Psoas muscle (tissue), 8 donors: ENCODE data around the gene NFKBIE. TPM values are rescaled to one million over a fixed set of nuclear protein-coding genes. Genes with fewer than 3 reads are reported as not detected.

ENCODE experiments used
- ATAC-seq, 4 donors: fragments of 200-7000 bp; cut with Tn5 transposase; one replicate each; pipeline ENCODE4 v1.9.1; 2020; ENCODE audit warnings: moderate library complexity in 3 of 4, mild to moderate bottlenecking in 2 of 4
- DNase-seq, 2 donors: peaks; one replicate each; pipeline ENCODE4 v3.0.0-alpha.2; 2020
- H3K27ac ChIP-seq: fragments of 200-600 bp; one replicate; pipeline ENCODE4 v1.8.0; 2022
- H3K27me3 ChIP-seq, 3 donors: fragments of 200-600 bp in 1 of 3; one replicate each; pipeline versions ENCODE4 v1.6.1 to v1.8.0; 2013 to 2022; ENCODE audit warnings: low read length in 2 of 3, mild to moderate bottlenecking in 2 of 3, moderate library complexity in 1 of 3; ENCODE audit not compliant: insufficient read depth in 3 of 3
- H3K36me3 ChIP-seq, 2 donors: fragments of 200-600 bp in 1 of 2; one replicate each; pipeline versions ENCODE4 v1.6.1 to v1.8.0; 2013 to 2022; ENCODE audit warnings: low read depth in 1 of 2, mild to moderate bottlenecking in 1 of 2, moderate library complexity in 1 of 2; ENCODE audit not compliant: insufficient read depth in 1 of 2
- H3K4me1 ChIP-seq: fragments of 200-600 bp; one replicate; pipeline ENCODE4 v1.8.0; 2022
- H3K4me3 ChIP-seq: fragments of 200-600 bp; one replicate; pipeline ENCODE4 v1.8.0; 2022; ENCODE audit warnings: mild to moderate bottlenecking
- H3K9me3 ChIP-seq: fragments of 200-600 bp; one replicate; pipeline ENCODE4 v1.8.0; 2022
- WGBS, 3 donors: extraction: QIAGEN DNeasy Blood & Tissue Kit; methylation state at CpG; one replicate each; pipeline versions ENCODE4 v1.1.6 to v1.1.7; 2013; 5-methylcytosine and 5-hydroxymethylcytosine counted together
- intact Hi-C, 2 donors: fragments of 100-400 bp; cut with DNase I; formaldehyde crosslinking; loops; one replicate each; pipeline versions ENCODE4 v1.11.0 to v1.14.2; 2022
- polyA plus RNA-seq, 3 donors: library from polyadenylated mRNA; stranded (reverse); fragments of 200-250 nt; gene quantifications; one replicate each; pipeline ENCODE4 v1.2.3, GENCODE V29; 2013
- total RNA-seq, 4 donors: library from RNA; stranded (reverse); fragmentation: NEBNext Ultra II Directional in 2 of 4; extraction: Animal tissue kit (Norgen Biotek cat#: 25700) in 2 of 4; gene quantifications; one replicate each; pipeline versions ENCODE4 v1.2.1 to v1.2.4, GENCODE V29; 2021 to 2023
- TF ChIP-seq, protein P1 (sequence below): fragments of 200-600 bp; IDR thresholded peaks from one replicate; pipeline ENCODE4 v1.8.0; 2022; ENCODE audit warnings: antibody characterized with exemption
- donor health status: healthy with polysubstance abuse.
- donor health status: DM: no; HTN: no; CAD: no; lungs with moderate emphysema.
- donor health status: Bipolar disorder and iron deficiency.
- donor health status: healthy.
- donor health status: DM: yes; HTN: yes; CAD: no.
- donor health status: DM: no; HTN: no; CAD: no.
- donor health status: DM: no; HTN: no; CAD: no.
- donor health status: DM: yes; HTN: yes; CAD: no.

Gene NFKBIE
- total and polyA plus RNA-seq, 7 donors, result 2.1 to 5.2 (median 3.3) TPM

DNA sequence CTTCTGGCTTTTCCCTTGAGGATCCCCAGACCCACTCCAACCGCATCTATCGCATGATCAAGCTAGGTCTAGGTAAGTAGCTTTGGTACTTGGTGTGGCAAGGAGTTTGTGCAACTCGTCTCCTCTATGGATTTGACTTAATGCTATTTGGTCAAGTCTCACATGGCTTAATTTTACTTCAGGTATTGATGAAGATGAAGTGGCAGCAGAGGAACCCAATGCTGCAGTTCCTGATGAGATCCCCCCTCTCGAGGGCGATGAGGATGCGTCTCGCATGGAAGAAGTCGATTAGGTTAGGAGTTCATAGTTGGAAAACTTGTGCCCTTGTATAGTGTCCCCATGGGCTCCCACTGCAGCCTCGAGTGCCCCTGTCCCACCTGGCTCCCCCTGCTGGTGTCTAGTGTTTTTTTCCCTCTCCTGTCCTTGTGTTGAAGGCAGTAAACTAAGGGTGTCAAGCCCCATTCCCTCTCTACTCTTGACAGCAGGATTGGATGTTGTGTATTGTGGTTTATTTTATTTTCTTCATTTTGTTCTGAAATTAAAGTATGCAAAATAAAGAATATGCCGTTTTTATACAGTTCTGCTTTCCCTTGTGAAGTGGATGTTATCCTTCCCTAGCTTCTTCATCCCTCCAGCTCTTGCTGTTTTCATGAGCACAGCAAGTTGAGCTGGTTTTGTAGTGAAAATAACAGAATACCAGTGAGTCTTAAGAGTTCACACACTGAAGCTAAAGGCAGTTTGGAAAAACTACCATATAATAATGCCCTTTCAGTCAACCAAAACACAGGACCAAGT is 11.8 kb downstream of the NFKBIE start:
- Histone ChIP-seq H3K27ac (peak overlapping the region; percentile 46), H3K36me3 (peaks cover 20 to 74% of the 10 kb centered on the region in 2 donors), H3K27me3 (no peaks in the 10 kb centered on the region), H3K4me3 (no peak overlapping the region), H3K4me1 (peaks cover 54% of the 10 kb centered on the region), H3K9me3 (no peaks in the 10 kb centered on the region)
- TF ChIP-seq, protein P1, sequence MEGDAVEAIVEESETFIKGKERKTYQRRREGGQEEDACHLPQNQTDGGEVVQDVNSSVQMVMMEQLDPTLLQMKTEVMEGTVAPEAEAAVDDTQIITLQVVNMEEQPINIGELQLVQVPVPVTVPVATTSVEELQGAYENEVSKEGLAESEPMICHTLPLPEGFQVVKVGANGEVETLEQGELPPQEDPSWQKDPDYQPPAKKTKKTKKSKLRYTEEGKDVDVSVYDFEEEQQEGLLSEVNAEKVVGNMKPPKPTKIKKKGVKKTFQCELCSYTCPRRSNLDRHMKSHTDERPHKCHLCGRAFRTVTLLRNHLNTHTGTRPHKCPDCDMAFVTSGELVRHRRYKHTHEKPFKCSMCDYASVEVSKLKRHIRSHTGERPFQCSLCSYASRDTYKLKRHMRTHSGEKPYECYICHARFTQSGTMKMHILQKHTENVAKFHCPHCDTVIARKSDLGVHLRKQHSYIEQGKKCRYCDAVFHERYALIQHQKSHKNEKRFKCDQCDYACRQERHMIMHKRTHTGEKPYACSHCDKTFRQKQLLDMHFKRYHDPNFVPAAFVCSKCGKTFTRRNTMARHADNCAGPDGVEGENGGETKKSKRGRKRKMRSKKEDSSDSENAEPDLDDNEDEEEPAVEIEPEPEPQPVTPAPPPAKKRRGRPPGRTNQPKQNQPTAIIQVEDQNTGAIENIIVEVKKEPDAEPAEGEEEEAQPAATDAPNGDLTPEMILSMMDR, result peak; percentile 42
- DNase-seq, result peak; percentile 32 to 54
- 63 to 70% (median 66%) methylated on average over 10 of the region's 10 CpGs for WGBS, 3 donors
- intact Hi-C loops, result no loop called here
- no peak for ATAC-seq

DNA sequence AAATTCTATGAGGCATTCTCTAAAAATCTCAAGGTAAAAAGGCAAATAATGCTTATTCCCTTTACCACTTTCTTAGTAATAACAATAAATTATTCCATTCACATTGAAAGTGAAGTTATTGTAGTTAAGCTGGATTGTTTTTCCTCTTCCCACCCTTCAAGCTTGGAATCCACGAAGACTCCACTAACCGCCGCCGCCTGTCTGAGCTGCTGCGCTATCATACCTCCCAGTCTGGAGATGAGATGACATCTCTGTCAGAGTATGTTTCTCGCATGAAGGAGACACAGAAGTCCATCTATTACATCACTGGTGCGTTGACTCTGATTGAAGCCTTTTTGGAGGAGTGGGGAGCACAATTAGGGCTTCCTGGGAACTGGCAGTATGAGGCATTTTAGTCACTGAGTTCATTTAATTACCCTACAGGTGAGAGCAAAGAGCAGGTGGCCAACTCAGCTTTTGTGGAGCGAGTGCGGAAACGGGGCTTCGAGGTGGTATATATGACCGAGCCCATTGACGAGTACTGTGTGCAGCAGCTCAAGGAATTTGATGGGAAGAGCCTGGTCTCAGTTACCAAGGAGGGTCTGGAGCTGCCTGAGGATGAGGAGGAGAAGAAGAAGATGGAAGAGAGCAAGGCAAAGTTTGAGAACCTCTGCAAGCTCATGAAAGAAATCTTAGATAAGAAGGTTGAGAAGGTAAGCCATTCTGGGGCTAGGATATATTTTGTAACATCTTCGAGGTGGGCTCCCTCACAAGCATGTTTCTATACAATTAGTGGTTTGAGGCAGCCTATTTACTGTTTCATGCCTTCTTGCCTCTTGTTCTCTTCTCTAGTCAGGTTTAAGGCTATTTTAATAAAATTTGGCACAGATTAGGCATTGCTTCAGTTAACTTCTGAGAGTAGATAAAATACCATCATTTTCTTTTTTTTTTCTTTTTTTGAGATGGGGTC is 13.5 kb downstream of the NFKBIE start:
- intact Hi-C loops, result no loop called here
- TF ChIP-seq, protein P1, result no peak
- Histone ChIP-seq H3K4me1 (peaks cover 51% of the 10 kb centered on the region), H3K36me3 (peaks cover 20 to 81% of the 10 kb centered on the region in 2 donors), H3K9me3 (no peaks in the 10 kb centered on the region), H3K27me3 (no peaks in the 10 kb centered on the region), H3K27ac (peak overlapping the region; percentile 6), H3K4me3 (no peak overlapping the region)
- 91 to 92% (median 92%) methylated on average over 14 of the region's 14 CpGs for WGBS, 3 donors
- ATAC-seq (no peak), DNase-seq (no peak)

GRCh38 chr6:44250718-44251123 is 14.6 kb downstream of the NFKBIE start:
- H3K27ac ChIP-seq, result peak overlapping the region; percentile 6
- H3K4me1 ChIP-seq, result peaks cover 43% of the 10 kb centered on the region
- peaks cover 20 to 79% of the 10 kb centered on the region in 2 donors for H3K36me3 ChIP-seq
- TF ChIP-seq, protein P1, result no peak
- H3K4me3 ChIP-seq, result peak overlapping the region; percentile 23
- H3K27me3 ChIP-seq, result no peaks in the 10 kb centered on the region
- intact Hi-C loops, result no loop called here
- no peaks in the 10 kb centered on the region for H3K9me3 ChIP-seq
- WGBS, 3 donors, result 54 to 80% (median 59%) methylated on average over 3 of the region's 3 CpGs
- no peak for DNase-seq
- ATAC-seq, result no peak

- Histone ChIP-seq H3K4me3 (peak overlapping the region; percentile 82), H3K27me3 (no peaks in the 10 kb centered on the region), H3K9me3 (no peaks in the 10 kb centered on the region), H3K4me1 (peaks cover 45% of the 10 kb centered on the region), H3K27ac (peak overlapping the region; percentile 6), H3K36me3 (peaks cover 20 to 73% of the 10 kb centered on the region in 2 donors)
- no peak for ATAC-seq
- intact Hi-C loops, result no loop called here
- DNase-seq, result no peak
- 62 to 67% (median 65%) methylated on average over 6 of the region's 6 CpGs for WGBS, 3 donors
- TF ChIP-seq, protein P1, result no peak
Observed at GRCh38 chr6:44250067-44250717, 15.2 kb downstream of the NFKBIE start.
